COLO829 (cell line): ENCODE data around the gene CFAP107.
"Not testable (repeated sequence)": the region's sequence is repeated elsewhere in the genome, so short reads cannot be mapped to it uniquely, and the experiment has no call there.

Experiments
- DNase-seq: peaks from one replicate; pipeline ENCODE4 v3.0.0; 2012; ENCODE audit warnings: low spot score

The CFAP107 gene, protein sequence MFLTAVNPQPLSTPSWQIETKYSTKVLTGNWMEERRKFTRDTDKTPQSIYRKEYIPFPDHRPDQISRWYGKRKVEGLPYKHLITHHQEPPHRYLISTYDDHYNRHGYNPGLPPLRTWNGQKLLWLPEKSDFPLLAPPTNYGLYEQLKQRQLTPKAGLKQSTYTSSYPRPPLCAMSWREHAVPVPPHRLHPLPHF

GRCh38 chr1:12745992-12746323 lies at the start of gene CFAP107:
CFAP107 (plus strand) TSS chr1:12746200; CDS start chr1:12746431, 231 bp downstream.
- DNase-seq, result no peak

DNA sequence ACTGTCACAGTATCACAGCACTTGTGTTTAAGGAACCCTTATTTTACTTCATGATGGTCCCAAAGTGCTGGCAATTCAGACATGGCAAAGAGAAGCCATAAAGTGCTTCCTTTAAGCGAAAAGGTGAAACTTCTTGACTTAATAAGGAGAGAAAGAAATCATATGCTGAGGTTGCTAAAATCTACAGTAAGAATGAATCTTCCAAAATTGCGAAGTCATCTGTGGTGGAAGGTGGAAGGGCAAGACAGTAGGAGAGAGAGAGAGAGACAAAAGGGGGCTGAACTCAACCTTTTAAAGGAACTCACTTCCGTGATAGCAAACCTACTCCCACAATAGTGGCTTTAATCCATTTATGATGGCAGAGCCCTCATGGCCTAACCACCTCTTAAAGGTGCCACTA lies 49.3 kb upstream of the CFAP107 start:
- no peak for DNase-seq

DNA sequence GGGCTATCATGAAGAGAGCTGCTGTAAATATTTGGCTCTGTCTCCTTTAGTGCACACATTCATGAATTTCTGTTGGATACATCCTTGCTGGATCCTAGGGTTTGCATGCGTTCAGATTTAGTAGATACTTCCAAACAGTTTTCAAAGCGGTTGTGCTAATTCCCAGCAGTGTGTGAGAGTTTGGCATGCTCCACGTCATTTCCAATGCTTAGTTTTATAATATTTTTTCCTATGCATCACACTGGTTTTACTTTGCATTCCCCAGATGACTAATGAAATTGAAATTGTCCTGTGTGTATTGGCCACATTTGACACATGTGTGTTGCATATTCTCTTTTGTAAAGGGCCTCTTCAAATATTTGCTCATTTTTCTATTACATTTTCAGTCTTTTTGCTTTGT lies 48.6 kb upstream of the CFAP107 start:
- DNase-seq, result no peak

DNA sequence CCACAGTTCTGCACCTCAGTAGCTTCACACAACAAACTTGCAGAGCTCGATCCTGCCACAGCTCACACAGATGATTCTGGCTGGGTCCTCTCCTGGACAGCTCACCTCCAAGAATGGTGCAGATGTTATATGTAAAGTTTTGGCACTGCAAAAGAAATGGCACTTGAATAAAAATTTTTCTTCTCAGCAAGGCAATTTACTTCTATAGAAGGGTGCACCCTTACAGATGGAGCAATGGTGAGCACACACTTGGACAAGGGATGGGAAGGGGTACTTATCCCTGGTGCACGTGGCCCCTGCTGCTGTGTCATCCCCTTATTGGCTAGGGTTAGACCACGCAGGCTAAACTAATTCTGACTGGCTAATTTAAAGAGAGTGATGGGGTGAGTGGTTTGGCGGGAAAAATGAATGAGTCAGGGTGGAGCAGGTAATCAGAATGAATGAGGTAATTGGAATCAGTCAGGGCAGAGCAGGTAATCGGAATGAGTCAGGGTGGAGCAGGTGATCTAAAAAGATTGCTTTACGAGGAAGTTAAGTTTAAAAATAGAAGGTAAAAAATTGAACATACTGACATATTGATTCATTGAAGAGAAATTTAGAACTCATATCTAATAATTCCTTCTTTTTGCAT lies 42.1 kb upstream of the CFAP107 start:
- no peak for DNase-seq

- no peak for DNase-seq
Measured at GRCh38 chr1:12706061-12706460, 39.9 kb upstream of the CFAP107 start.

DNA sequence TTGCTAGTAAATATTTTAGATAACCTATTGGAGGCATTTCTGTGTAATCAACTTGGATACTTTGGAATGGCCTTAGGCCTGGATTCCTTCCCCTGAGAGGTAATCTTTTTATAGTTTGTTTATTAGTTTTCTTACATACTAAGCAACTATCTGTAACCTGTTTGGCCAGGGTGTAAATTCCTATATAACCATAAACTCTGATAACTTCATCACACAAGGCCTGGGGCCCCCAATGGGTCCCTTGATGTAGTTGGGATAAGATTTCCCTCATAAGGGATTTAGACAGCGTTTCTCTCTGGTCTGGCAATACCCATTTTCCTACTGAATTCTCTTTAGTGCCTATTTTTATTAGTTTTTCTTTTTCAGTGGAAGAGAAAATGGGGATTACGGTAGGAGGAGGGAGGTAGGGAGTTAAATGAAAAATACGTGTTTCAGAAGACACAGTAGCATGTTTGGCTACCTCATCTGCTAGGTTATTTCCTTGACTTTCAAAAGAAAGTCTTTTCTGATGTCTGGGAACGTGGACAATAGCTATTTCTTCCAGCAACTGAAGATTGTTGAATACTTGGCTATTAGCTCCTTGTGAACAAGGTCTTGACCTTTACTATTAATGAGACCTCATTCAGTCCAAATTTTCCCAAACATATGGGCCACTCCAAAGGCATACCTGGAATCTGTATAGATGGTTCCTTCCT lies 37.5 kb upstream of the CFAP107 start:
- no peak for DNase-seq

- DNase-seq, result no peak
Measured at GRCh38 chr1:12709091-12709491, 36.9 kb upstream of the CFAP107 start.

DNA sequence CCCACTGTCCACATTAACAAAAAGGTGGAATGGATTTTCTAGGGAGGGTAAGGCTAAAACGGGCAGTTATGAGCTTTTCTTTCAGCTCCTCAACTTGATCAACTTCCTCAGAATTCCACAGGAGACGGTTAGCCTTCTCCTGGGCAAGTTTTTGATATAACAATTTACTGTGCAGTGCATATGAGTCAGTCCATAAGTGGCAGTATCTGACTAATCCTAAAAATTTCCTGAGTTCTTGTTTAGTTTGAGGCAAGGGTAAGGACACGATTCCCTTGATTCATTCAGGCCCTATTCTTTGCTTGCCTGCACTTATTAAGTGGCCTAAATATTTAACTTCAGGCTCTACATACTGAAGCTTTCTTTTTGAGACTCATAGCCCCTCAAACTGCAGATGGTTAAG lies 36.3 kb upstream of the CFAP107 start:
- no peak for DNase-seq

GRCh38 chr1:12711536-12711935 lies 34.5 kb upstream of the CFAP107 start:
- DNase-seq, result no peak

DNA sequence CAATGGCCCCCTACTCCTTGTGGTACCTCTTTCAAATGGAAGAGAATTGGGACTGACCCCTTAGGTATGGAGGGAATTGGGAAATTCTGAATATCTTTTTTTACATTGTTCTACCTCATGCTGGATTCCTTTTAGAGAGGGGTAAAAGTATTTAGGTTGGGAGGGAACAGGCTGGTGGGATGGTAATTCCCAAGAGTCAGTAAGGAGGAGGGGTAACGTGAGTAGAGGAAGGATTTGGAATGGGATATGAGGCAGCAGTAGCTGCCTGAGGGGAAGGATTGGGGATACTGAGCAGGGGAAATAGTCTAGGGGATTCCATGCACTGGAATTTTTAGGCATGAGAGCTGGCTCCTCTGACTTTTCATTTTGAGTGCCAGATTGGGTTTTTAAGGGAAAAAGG lies 33.9 kb upstream of the CFAP107 start:
- DNase-seq, result no peak

- no peak for DNase-seq
Measured at GRCh38 chr1:12712929-12713328, 33.1 kb upstream of the CFAP107 start.

DNA sequence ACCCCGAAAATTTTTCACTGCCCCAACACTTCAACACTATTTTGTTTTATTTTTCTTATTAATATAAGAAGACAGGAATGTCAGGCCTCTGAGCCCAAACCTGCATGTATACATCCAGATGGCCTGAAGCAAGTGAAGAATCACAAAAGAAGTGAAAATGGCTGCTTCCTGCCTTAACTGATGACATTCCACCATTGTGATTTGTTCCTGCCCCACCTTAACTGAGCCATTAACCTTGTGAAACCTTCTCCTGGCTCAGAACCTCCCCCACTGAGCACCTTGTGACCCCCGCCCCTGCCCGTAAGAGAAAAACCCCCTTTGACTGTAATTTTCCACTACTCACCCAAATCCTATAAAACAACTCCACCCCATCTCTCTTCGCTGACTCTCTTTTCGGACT lies 32.3 kb upstream of the CFAP107 start:
- not testable (repeated sequence) for DNase-seq

DNA sequence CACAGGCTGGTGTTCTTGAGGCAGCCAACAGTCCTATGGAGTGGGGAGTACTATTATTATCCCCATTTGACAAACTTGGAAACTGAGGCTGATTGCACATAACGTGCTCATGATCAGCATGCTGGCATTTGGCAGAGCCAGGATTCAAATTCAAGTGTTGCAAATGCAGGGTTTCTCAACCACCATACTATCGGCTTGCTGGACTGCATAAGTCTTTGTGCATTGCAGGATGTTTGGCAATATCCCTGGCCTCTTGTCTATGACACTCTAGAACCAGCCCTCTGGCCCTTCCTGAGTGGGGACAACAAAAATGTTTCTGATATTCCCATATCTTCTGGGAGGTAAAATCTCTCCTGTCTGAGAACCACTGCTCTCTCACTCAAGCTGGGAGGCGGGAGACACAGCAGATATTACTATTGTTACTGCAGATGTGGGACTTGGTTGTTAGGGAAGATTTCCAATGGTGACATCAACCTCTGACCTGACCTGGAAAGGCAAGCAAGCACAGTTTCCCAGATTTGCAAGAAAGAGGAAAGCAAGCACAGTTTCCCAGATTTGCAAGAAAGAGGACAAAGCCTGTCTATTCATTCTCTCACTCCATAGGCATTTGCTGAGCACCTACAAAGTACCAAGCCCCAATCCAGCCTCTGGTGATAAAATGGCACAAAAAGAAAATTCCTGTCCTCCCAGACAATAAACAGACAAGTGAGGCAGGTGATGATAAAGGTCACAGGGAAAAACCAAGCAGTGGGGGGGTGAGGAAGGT lies 31.1 kb upstream of the CFAP107 start:
- DNase-seq, result no peak

DNA sequence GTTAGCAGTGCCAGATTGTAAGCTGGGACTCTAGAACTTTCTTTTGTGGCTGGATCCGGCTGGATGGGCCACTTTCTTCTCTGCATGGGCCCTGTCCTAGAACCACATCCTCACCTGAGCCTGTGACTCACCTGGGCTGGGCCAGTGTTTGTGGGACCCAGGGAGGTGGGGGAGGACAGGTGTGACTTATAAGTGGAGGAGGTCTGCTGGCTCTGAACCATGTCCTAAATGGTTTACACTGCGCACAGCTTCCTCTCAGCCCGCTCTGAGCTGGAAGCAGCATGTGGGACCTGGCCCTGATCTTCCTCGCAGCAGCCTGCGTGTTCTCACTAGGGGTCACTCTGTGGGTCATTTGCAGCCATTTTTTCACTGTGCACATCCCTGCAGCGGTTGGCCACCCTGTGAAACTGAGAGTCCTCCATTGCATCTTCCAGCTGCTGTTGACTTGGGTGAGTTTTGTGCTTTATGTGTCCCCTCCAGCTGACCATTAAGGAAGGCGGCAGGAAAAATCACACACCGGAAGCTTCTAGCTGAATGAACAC lies 30.0 kb upstream of the CFAP107 start, which contains the start of gene AADACL3:
AADACL3 (plus strand) TSS at position 215 of the 542 bp plus-strand sequence; CDS start at position 282, 67 bp downstream.
- DNase-seq, result no peak

GRCh38 chr1:12717301-12717838 lies 28.6 kb upstream of the CFAP107 start:
- no peak for DNase-seq

GRCh38 chr1:12722626-12723025 lies 23.4 kb upstream of the CFAP107 start:
- no peak for DNase-seq

DNA sequence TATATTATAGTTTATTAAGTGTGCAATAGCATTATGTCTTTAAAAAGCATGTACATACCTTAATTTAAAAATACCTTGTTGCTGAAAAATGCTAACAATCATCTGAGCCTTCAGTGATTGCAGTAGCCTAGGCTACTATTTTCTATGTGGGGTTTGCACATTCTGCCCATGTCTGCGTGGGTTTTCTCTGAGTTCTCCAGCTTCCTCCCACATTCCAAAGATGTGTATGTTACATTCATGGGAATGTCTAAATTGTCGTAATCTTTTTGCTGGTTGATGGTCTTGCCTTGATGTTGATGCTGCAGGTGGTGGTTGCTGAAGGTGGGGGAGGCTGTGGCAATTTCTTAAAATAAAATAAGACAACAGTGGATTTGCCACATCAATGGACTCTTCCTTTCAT lies 17.6 kb upstream of the CFAP107 start:
- DNase-seq, result no peak

DNA sequence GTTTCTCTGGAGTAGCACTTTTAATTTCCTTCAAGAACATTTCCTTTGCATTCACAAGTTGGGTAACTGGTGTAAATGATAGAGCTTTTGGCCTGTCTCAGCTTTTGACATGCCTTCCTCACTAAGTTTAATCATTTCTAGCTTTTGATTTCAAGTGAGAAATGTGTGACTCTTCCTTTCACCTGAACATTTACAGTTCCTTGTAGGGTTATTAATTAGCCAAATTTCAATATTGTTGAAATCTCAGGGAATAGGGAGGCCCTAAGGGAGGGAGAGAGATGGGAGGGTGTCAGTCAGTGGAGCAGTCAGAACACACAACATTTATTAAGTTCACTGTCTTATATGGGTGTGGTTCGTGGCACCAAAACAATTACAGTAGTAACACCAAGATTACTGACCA lies 15.8 kb upstream of the CFAP107 start:
- no peak for DNase-seq

DNA sequence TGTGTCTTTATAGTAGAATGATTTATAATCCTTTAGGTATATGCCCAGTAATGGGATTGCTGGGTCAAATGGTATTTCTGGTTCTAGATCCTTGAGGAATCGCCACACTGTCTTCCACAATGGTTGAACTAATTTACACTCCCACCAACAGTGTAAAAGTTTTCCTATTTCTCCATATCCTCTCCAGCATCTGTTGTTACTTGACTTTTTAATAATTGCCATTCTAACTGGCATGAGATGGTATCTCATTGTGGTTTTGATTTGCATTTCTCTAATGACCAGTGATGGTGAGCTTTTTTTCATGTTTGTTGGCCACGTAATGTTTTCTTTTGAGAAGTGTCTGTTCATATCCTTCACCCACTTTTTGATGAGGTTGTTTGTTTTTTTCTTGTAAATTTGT lies 14.9 kb upstream of the CFAP107 start:
- DNase-seq, result not testable (repeated sequence)

DNA sequence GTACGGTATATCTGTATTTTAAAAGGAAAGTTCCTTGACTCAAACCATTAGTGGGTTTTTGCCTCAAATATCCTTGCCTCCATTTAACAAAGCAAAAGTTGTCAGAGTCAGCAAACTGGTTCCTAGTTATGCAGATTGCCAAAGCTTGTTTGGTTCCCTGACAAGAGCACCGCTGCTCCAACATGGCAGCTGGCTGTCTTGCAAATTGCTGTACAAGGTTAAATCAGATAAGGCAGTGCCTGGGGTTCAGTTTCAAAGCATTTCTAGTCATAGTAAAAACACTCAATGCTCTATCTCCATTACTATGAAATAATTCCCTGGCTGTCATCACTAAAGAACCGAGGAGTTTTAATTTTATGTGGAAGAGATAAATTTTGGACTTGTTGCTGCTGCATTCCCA lies 11.3 kb upstream of the CFAP107 start:
- no peak for DNase-seq

DNA sequence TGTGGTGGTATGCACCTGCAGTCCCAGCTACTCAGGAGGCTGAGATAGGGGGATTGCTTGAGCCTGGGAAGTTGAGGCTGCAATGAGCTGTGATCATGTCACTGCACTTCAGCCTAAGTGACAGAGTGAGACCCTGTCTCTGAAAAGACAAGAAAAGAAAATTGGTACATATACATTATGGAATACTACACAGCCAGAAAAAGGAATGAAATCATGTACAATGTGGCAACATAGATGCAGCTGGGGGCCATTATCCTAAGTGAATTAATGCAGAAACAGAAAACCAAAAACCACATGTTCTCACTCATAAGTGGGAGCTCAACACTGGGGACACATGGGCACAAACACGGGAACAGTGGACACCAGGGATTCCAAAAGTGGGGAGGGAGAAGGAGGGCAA lies 7.1 kb upstream of the CFAP107 start:
- no peak for DNase-seq

- DNase-seq, result no peak
Measured at GRCh38 chr1:12739613-12740012, 6.4 kb upstream of the CFAP107 start.
